HG02678 (cell line): Measurements from ENCODE around the gene RBM11.
A peak's percentile ranks its signal among the peaks of the same experiment; 100 is the strongest.
"Not testable (repeated sequence)": the region's sequence is repeated elsewhere in the genome, so short reads cannot be mapped to it uniquely, and the experiment has no call there.

ENCODE experiments used
- ATAC-seq: cut with Tn5 transposase; IDR thresholded peaks from one replicate; pipeline ENCODE4 v1.9.1; 2021; ENCODE audit warnings: mild to moderate bottlenecking, moderate library complexity; ENCODE audit not compliant: unreplicated experiment

Gene RBM11

GRCh38 chr21:14215971-14216641 lies at the start of gene RBM11:
RBM11 (plus strand) TSS chr21:14216157; CDS start chr21:14216187, 30 bp downstream.
- peak; percentile 96 for ATAC-seq

GRCh38 chr21:14166463-14167223 lies 49.3 kb upstream of the RBM11 start:
- ATAC-seq = not testable (repeated sequence)

GRCh38 chr21:14206222-14206621 lies 9.7 kb upstream of the RBM11 start:
- ATAC-seq = no peak

GRCh38 chr21:14210738-14211137 lies 5.2 kb upstream of the RBM11 start, which contains the start of gene LIPI:
LIPI (minus strand) TSS chr21:14210955; CDS start chr21:14210845, 110 bp downstream.
- ATAC-seq = no peak

GRCh38 chr21:14213164-14213563 lies 2.8 kb upstream of the RBM11 start:
- ATAC-seq = no peak

GRCh38 chr21:14223365-14223764 lies 7.4 kb downstream of the RBM11 start:
- ATAC-seq = no peak

GRCh38 chr21:14229399-14229798 lies 13.4 kb downstream of the RBM11 start:
- no peak for ATAC-seq

GRCh38 chr21:14235101-14235500 lies 19.1 kb downstream of the RBM11 start:
- ATAC-seq = no peak

GRCh38 chr21:14236180-14236579 lies 20.2 kb downstream of the RBM11 start:
- ATAC-seq = no peak

- ATAC-seq = no peak
Measured at GRCh38 chr21:14239281-14239680, 23.3 kb downstream of the RBM11 start.

- ATAC-seq = no peak
Measured at GRCh38 chr21:14241297-14241696, 25.3 kb downstream of the RBM11 start.

GRCh38 chr21:14243461-14243860 lies 27.5 kb downstream of the RBM11 start:
- no peak for ATAC-seq

- ATAC-seq = no peak
Measured at GRCh38 chr21:14243874-14244273, 27.9 kb downstream of the RBM11 start.

- no peak for ATAC-seq
Measured at GRCh38 chr21:14244911-14245310, 29.0 kb downstream of the RBM11 start.

- ATAC-seq = no peak
Measured at GRCh38 chr21:14245711-14246110, 29.8 kb downstream of the RBM11 start.

- no peak for ATAC-seq
Measured at GRCh38 chr21:14251336-14251735, 35.4 kb downstream of the RBM11 start.

GRCh38 chr21:14259747-14260146 lies 43.8 kb downstream of the RBM11 start:
- peak; percentile 61 for ATAC-seq

GRCh38 chr21:14260174-14260764 lies 44.3 kb downstream of the RBM11 start:
- no peak for ATAC-seq

- no peak for ATAC-seq
Measured at GRCh38 chr21:14262039-14262438, 46.1 kb downstream of the RBM11 start.

GRCh38 chr21:14263879-14264278 lies 47.9 kb downstream of the RBM11 start:
- ATAC-seq = no peak

- no peak for ATAC-seq
Measured at GRCh38 chr21:14265023-14265422, 49.1 kb downstream of the RBM11 start.

GRCh38 chr21:14267076-14267475 lies 51.1 kb downstream of the RBM11 start:
- ATAC-seq = no peak
